ENCODE measurements around the gene TBL1XR1. TPM values are rescaled to one million over a fixed set of nuclear protein-coding genes. Genes with fewer than 3 reads are reported as not detected.

TBL1XR1 gene
- total RNA-seq, 1 experiment from 2014 or later = 186 TPM

DNA sequence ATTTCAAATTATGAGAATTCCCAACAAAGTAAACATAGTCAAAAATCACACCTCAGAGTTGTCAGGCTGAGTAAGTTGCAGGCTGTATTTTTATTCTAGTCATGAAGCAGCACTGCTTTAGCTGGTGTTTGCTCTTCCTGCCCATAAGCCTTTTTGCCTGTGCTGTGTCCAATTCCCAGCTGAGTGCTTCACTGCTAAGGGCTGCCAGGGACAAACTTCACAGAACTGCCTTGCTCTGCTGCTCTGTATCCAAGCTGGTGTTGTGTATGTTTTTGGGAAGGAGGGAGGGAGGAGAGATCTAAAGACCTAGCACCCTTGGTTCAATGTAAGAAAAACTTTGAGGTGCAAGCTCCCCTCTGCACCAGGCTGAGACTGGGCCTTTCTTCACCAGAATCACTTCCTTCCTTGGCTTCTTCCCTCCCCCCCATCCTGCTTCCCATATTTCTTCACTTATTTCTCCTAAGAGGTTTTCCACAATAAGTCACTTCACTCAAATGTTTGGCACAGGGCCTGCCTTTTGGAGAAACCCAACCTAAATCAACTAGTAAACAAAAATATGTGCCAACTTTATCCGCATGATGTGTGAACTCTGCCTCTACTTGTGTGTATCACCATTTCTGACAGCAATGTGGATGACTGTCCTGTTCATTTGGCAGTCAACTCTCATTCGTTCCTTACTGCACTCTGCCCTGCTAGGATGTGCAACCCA, 156.1 kb downstream of the TBL1XR1 start:
- H3K27me3 ChIP-seq (replicated peaks; ENCODE audit: insufficient read depth, low read depth, low read length, poor library complexity) = no peaks in the 10 kb centered on the region
- intact Hi-C loops (cut with micrococcal nuclease; ENCODE audit: unreplicated experiment) = no loop called here
- POLR2A ChIA-PET (ENCODE audit: low non-redundant PET) = no interaction called here

DNA sequence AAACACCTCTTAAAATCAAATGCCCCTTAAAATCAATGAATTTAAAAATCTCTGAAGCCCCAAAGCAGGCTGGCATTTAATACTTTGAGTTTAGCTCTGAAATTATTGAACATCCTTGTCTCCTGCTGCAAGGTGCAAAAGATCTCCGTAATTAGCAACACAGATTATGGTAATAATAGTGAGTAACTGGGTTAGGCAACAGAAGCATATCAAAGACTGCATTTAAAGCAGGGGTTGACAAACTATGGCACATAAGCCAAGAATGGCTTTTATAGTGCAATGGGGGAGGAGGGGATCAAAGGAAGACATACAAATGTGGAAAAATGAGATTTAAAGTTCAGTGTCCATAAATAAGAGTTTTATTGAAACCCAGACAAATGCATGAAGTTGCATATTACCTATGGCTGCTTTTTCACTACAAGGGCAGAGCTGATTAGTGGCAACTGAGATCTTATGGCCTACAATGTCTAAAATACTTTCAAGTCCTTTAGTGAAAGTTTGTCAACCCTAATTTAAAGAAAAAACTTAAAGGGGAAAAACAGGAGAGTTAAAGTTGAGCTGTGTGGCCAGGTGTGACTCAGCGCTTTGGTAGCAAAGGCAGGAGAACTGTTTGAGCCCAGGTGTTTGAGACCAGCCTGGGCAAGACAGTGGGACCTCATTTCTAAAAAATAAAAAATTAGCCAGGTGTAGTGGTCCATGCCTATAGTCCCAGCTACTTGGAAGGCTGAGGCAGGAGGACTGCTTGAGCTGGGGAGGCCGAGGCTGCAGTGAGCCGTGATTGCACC, 157.6 kb downstream of the TBL1XR1 start:
- peaks cover 22% of the 10 kb centered on the region for H3K4me1 ChIP-seq (ENCODE audit: insufficient read depth, low read length, poor library complexity, severe bottlenecking)
- H3K27me3 ChIP-seq (replicated peaks; ENCODE audit: insufficient read depth, low read depth, low read length, poor library complexity) = no peaks in the 10 kb centered on the region
- no peak for DNase-seq (ENCODE audit: low spot score)
- ChIA-PET POLR2A (ENCODE audit: low non-redundant PET) (no interaction called here), CTCF (no interaction called here)
- H3K9me3 ChIP-seq (ENCODE audit: low read depth, low read length, poor library complexity, severe bottlenecking) = peaks cover 9% of the 10 kb centered on the region
- BruUV-seq (replicated peaks) = no TSS peak
- TF ChIP-seq EZH2 (IDR thresholded peaks at IDR 0.05; ENCODE audit: borderline replicate concordance, low read depth, low read length, poor library complexity, severe bottlenecking) = no peak
- TF ChIP-seq, protein P1, sequence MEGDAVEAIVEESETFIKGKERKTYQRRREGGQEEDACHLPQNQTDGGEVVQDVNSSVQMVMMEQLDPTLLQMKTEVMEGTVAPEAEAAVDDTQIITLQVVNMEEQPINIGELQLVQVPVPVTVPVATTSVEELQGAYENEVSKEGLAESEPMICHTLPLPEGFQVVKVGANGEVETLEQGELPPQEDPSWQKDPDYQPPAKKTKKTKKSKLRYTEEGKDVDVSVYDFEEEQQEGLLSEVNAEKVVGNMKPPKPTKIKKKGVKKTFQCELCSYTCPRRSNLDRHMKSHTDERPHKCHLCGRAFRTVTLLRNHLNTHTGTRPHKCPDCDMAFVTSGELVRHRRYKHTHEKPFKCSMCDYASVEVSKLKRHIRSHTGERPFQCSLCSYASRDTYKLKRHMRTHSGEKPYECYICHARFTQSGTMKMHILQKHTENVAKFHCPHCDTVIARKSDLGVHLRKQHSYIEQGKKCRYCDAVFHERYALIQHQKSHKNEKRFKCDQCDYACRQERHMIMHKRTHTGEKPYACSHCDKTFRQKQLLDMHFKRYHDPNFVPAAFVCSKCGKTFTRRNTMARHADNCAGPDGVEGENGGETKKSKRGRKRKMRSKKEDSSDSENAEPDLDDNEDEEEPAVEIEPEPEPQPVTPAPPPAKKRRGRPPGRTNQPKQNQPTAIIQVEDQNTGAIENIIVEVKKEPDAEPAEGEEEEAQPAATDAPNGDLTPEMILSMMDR (conservative IDR thresholded peaks at IDR 0.05; ENCODE audit: low read depth, low read length) = no peak
- peaks cover 56% of the 10 kb centered on the region for H3K36me3 ChIP-seq (ENCODE audit: insufficient read depth, low read length, poor library complexity, severe bottlenecking)
- H3K27ac ChIP-seq (ENCODE audit: low read depth, low read length, poor library complexity, severe bottlenecking) = peak overlapping the region; percentile 22
- H3K4me3 ChIP-seq (ENCODE audit: low read depth, low read length, poor library complexity, severe bottlenecking) = no peak overlapping the region
- intact Hi-C loops (cut with micrococcal nuclease; ENCODE audit: unreplicated experiment) = no loop called here

More for the DNA sequence above, 156.1 kb downstream of the TBL1XR1 start:
- peaks cover 22% of the 10 kb centered on the region for H3K4me1 ChIP-seq (ENCODE audit: insufficient read depth, low read length, poor library complexity, severe bottlenecking)
- TF ChIP-seq EZH2 (IDR thresholded peaks at IDR 0.05; ENCODE audit: borderline replicate concordance, low read depth, low read length, poor library complexity, severe bottlenecking) = no peak
- TF ChIP-seq, protein P1 (conservative IDR thresholded peaks at IDR 0.05; ENCODE audit: low read depth, low read length) = no peak
- peaks cover 9% of the 10 kb centered on the region for H3K9me3 ChIP-seq (ENCODE audit: low read depth, low read length, poor library complexity, severe bottlenecking)
- DNase-seq (ENCODE audit: low spot score) = no peak
- no TSS peak for BruUV-seq (replicated peaks)
- peaks cover 66% of the 10 kb centered on the region for H3K36me3 ChIP-seq (ENCODE audit: insufficient read depth, low read length, poor library complexity, severe bottlenecking)
- peak overlapping the region; percentile 54 for H3K27ac ChIP-seq (ENCODE audit: low read depth, low read length, poor library complexity, severe bottlenecking)
- H3K4me3 ChIP-seq (ENCODE audit: low read depth, low read length, poor library complexity, severe bottlenecking) = no peak overlapping the region
- CTCF ChIA-PET = no interaction called here

DNA sequence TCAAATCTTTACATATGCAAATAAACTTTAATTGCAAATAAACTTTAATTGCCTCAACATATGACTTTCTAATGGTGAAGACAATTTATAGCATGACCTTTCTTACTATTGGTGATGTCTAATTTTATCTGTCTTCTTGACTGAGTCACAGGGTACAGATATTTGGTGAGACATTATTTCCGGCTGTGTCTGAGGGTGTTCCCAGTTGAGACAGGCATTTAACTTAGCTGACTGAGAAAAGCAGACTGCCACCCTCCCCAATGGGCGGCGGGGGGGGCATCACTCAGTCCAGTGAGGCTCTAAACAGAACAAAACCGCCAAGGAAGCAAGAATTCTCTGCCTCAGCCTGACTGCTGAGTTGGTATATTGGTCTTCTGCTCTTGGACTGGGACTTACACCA, 160.0 kb downstream of the TBL1XR1 start:
- POLR2A ChIA-PET (ENCODE audit: low non-redundant PET) = no interaction called here
- Histone ChIP-seq H3K4me3 (ENCODE audit: low read depth, low read length, poor library complexity, severe bottlenecking) (no peak overlapping the region), H3K4me1 (ENCODE audit: insufficient read depth, low read length, poor library complexity, severe bottlenecking) (peaks cover 22% of the 10 kb centered on the region), H3K27ac (ENCODE audit: low read depth, low read length, poor library complexity, severe bottlenecking) (no peak overlapping the region), H3K36me3 (ENCODE audit: insufficient read depth, low read length, poor library complexity, severe bottlenecking) (peaks cover 53% of the 10 kb centered on the region), H3K27me3 (replicated peaks; ENCODE audit: insufficient read depth, low read depth, low read length, poor library complexity) (no peaks in the 10 kb centered on the region), H3K9me3 (ENCODE audit: low read depth, low read length, poor library complexity, severe bottlenecking) (no peaks in the 10 kb centered on the region)
- CTCF ChIA-PET = no interaction called here
- intact Hi-C loops (cut with micrococcal nuclease; ENCODE audit: unreplicated experiment) = no loop called here
- no TSS peak for BruUV-seq (replicated peaks)
- no peak for DNase-seq (ENCODE audit: low spot score)
- TF ChIP-seq, protein P1 (conservative IDR thresholded peaks at IDR 0.05; ENCODE audit: low read depth, low read length) = no peak
